GM12872 (cell line): ENCODE measurements around the gene HASPIN.

ENCODE experiments used
- CTCF ChIP-seq: IDR thresholded peaks from 3 replicates; pipeline ENCODE4 v1.5.1; 2011; ENCODE audit warnings: low read depth, mild to moderate bottlenecking, low read length, moderate library complexity; ENCODE audit not compliant: insufficient read depth

The HASPIN gene

GRCh38 chr17:3762922-3763776, 39.4 kb downstream of the HASPIN start:
- TF ChIP-seq CTCF = no peak

- TF ChIP-seq CTCF = no peak
Observed at GRCh38 chr17:3763777-3764170, 40.1 kb downstream of the HASPIN start.

- no peak for TF ChIP-seq CTCF
Observed at GRCh38 chr17:3765981-3766380, 42.3 kb downstream of the HASPIN start.

- no peak for TF ChIP-seq CTCF
Observed at GRCh38 chr17:3766779-3767178, 43.1 kb downstream of the HASPIN start.

GRCh38 chr17:3768341-3768740, 44.6 kb downstream of the HASPIN start:
- no peak for TF ChIP-seq CTCF

- no peak for TF ChIP-seq CTCF
Observed at GRCh38 chr17:3768769-3769168, 45.1 kb downstream of the HASPIN start.

GRCh38 chr17:3770466-3770865, 46.8 kb downstream of the HASPIN start:
- no peak for TF ChIP-seq CTCF

- TF ChIP-seq CTCF = no peak
Observed at GRCh38 chr17:3771140-3771539, 47.4 kb downstream of the HASPIN start.
